ENCODE results near the gene MAN2A2. TPM values are rescaled to one million over a fixed set of nuclear protein-coding genes. Genes with fewer than 3 reads are reported as not detected.
A peak's percentile ranks its signal among the peaks of the same experiment; 100 is the strongest.

MAN2A2 gene
- total RNA-seq, 4 donors from 2014 or later, result 51.3 to 91.9 (median 62.2) TPM

DNA sequence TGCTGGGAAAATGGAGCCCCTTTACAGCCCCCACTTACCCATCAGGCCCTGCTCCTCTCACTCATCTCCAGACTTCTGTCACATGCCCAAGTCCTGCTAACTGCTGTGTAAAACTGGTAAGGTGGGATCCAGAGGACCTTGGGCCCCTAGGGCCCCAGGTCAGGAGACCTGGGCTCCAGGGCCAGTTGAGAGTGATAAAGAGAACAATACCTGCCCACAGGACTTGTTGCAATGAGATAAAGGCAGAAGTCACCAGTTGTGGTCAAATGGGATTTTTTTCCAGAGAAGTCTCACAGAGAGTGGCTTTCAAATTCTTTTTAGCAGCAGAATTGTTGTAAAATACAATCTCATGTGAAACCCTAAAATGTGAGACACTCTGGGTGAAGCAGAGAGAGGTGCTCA is 34.0 kb upstream of the MAN2A2 start:
- Histone ChIP-seq H3K27me3 (no peaks in the 10 kb centered on the region), H3K9me3 (no peaks in the 10 kb centered on the region), H3K36me3 (no peaks in the 10 kb centered on the region), H3K27ac (peak overlapping the region; percentile 97), H3K4me3 (peak overlapping the region; percentile 81), H3K4me1 (peaks cover 67% of the 10 kb centered on the region)
- TF ChIP-seq, protein P1, sequence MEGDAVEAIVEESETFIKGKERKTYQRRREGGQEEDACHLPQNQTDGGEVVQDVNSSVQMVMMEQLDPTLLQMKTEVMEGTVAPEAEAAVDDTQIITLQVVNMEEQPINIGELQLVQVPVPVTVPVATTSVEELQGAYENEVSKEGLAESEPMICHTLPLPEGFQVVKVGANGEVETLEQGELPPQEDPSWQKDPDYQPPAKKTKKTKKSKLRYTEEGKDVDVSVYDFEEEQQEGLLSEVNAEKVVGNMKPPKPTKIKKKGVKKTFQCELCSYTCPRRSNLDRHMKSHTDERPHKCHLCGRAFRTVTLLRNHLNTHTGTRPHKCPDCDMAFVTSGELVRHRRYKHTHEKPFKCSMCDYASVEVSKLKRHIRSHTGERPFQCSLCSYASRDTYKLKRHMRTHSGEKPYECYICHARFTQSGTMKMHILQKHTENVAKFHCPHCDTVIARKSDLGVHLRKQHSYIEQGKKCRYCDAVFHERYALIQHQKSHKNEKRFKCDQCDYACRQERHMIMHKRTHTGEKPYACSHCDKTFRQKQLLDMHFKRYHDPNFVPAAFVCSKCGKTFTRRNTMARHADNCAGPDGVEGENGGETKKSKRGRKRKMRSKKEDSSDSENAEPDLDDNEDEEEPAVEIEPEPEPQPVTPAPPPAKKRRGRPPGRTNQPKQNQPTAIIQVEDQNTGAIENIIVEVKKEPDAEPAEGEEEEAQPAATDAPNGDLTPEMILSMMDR (IDR thresholded peaks at IDR 0.05), result no peak
- DNase-seq (ENCODE audit: low spot score in 2 of 2), result no peak

DNA sequence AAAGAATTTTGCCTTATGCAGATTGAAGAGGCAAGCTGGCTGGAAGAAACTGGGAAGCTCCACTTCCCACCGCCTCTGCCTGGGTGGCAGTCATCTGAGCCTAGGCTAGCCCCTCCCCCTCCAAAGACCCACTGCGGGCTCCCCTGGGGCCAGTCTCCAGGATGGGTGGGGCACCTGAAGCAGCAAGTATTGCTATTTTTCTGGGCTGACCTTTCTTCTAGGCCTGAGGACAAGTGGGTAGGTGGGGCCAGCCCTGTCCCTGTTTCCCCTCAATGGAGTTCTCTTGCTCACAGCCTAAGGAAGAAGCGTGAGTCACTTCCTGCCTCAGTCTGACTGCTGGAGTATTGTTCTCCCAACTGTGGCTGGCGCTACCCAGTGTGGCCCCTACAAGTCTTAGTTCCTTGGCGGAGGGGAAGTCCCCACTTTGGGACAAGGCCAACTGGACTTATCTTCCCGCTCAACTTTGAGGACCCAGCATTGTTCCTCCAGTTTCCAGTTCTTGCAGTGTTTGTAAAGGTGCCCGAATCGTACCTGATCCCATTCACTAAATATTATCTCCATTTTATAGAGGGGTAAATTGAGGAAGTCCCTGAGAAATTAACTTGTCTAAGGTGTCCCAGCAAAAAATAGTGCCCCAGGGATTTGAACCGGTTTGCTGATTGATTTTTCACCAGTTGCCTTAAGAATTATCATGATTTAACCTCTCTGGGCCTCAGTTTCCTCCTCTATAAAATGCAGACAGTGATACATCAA is 33.3 kb upstream of the MAN2A2 start:
- WGBS, result 35% methylated on average over 8 of the region's 9 CpGs
- H3K27me3 ChIP-seq, result no peaks in the 10 kb centered on the region
- no peaks in the 10 kb centered on the region for H3K9me3 ChIP-seq
- DNase-seq (ENCODE audit: low spot score in 2 of 2), result no peak
- peak overlapping the region; percentile 97 for H3K27ac ChIP-seq
- peaks cover 71% of the 10 kb centered on the region for H3K4me1 ChIP-seq
- no peaks in the 10 kb centered on the region for H3K36me3 ChIP-seq
- TF ChIP-seq POLR2AphosphoS5 (IDR thresholded peaks at IDR 0.05) (peak in 2 of 3 donors; percentile 48 to 64), EP300 (IDR thresholded peaks at IDR 0.05) (no peak)
- H3K4me3 ChIP-seq, result peak overlapping the region; percentile 81

DNA sequence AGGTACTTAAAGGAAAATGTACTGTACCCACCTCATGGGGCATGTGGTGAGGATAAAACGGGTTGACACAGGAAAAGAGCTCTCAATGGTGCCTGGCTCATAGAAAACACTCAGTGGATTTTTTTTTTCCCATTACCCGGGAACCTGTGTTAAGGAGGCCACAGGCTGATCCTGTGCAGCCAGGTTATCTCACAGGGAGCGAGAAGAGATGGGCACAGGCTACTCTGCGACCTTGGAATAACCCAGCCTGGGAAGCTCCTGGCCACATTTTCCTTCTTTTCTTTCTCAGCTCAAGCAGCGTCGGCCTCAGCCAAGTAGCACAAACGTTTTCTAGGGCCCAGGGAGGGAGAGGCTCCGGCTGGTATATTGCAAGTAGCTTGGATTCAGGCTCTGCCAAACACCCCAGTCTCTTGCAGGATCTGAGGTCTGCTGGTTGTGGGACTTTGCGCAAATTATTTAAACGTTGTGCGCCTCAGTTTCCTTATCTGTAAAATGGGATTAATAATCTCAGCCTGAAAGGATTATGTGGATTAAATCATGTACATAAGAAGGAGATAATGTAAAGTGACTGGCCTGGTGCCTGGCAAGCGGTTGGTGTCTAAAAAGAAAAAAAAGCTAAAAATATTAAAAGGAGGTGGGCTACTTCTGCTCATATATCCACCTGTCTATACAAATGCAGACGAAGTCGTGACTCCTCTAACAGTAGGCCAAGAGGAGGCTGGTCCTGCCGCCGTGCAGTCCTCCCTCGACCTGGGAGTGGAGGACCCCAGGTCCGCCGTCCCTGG is 32.6 kb upstream of the MAN2A2 start:
- Histone ChIP-seq H3K9me3 (no peaks in the 10 kb centered on the region), H3K4me3 (peak overlapping the region; percentile 81), H3K27ac (peak overlapping the region; percentile 97), H3K27me3 (no peaks in the 10 kb centered on the region), H3K4me1 (peaks cover 71% of the 10 kb centered on the region), H3K36me3 (peaks cover 3% of the 10 kb centered on the region)
- TF ChIP-seq EP300 (IDR thresholded peaks at IDR 0.05) (no peak), POLR2AphosphoS5 (IDR thresholded peaks at IDR 0.05) (no peak), POLR2A (IDR thresholded peaks at IDR 0.05) (no peak)
- TF ChIP-seq, protein P1 (IDR thresholded peaks at IDR 0.05), result no peak
- DNase-seq (ENCODE audit: low spot score in 2 of 2), result no peak
- WGBS, result 24% methylated on average over 19 of the region's 19 CpGs

DNA sequence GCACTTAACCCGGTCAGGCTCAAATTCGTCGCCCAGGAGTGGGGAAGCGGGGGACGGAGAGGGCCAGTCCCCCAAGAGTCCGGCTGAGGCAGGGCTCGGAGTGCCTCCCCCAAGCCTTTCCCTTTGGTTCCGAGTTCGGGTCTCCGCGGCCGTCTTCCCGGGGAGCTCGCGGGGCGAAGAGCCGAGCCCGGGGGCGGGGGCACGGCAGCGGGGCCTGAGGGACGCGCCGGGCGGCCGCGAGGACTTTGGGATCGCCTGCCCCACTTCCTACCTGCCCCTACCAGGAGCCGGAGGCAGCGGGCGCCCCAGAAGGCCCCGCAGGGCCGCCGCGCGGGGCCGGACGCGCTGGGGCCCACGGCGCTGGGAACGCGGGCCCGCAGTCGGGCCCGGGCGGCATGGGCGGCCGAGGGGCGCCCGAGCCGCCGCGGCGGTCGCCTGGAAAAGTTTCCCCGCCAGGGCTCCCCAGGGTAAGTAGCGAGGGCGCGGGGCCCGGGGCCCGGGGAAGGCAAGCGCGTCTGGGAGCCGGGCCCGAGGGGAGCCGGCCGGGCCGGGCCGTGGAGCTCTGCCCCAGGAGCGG is 31.9 kb upstream of the MAN2A2 start:
- peak overlapping the region; percentile 81 for H3K4me3 ChIP-seq
- WGBS, result 17% methylated on average over 1 of the region's 71 CpGs
- H3K27me3 ChIP-seq, result no peaks in the 10 kb centered on the region
- no peak for DNase-seq (ENCODE audit: low spot score in 2 of 2)
- peaks cover 71% of the 10 kb centered on the region for H3K4me1 ChIP-seq
- peak overlapping the region; percentile 97 for H3K27ac ChIP-seq
- no peaks in the 10 kb centered on the region for H3K9me3 ChIP-seq
- H3K36me3 ChIP-seq, result peaks cover 10% of the 10 kb centered on the region
- no peak for TF ChIP-seq EP300 (IDR thresholded peaks at IDR 0.05)
- TF ChIP-seq POLR2A (IDR thresholded peaks at IDR 0.05), result no peak

DNA sequence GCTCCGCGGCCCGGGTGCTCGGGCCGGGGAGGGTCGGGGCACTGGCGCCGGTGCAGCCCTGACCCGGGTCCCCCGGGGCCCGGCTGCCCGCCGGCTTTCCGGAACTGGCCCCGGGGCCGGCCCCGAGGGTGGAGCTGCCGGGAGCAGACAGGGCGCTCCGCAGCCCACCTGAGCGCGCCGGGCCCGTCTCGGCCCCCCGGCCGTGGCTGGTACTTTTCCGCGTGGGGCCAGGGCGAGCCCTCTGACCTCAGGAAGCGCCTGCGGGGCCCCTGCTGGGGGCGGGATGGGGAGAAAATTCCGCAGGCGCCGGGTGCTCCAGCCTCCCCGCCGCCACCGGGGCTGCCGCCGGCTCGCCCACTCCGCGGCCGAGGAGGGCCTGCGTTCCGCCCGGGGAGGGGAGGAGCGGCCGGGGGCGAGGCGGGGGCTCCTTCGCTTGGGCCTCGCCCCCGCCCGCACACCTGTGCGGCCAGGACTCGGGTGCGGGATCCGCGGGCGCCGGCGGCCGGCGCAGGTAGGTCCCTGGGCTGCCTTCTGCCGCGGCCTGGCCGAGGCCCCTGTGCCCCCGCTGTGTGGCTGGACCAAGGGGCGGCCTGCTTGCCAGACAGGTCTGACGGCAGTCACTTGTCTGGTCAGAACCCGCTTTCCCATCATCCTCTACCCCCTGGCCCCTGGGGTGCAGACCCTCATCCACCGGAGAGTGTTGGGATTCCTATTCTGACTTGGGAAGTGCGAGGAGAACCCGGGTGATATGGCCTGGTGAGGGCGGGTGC is 31.2 kb upstream of the MAN2A2 start:
- 3% methylated on average over 20 of the region's 77 CpGs for WGBS
- peak overlapping the region; percentile 97 for H3K27ac ChIP-seq
- no peak for TF ChIP-seq EP300 (IDR thresholded peaks at IDR 0.05)
- TF ChIP-seq, protein P1 (IDR thresholded peaks at IDR 0.05), result no peak
- TF ChIP-seq POLR2AphosphoS5 (IDR thresholded peaks at IDR 0.05), result no peak
- TF ChIP-seq POLR2A (IDR thresholded peaks at IDR 0.05), result peak in 1 of 2 donors; percentile 9
- peaks cover 16% of the 10 kb centered on the region for H3K36me3 ChIP-seq
- no peaks in the 10 kb centered on the region for H3K9me3 ChIP-seq
- peaks cover 68% of the 10 kb centered on the region for H3K4me1 ChIP-seq
- H3K27me3 ChIP-seq, result no peaks in the 10 kb centered on the region
- peak overlapping the region; percentile 81 for H3K4me3 ChIP-seq
- no peak for DNase-seq (ENCODE audit: low spot score in 2 of 2)
